Endothelial cell (in vitro differentiated cells): ENCODE measurements around the gene MAN1A1. TPM values are rescaled to one million over a fixed set of nuclear protein-coding genes. Genes with fewer than 3 reads are reported as not detected.

Experiments used
- DNase-seq: peaks from one replicate; pipeline ENCODE4 v3.0.0; 2021; ENCODE audit warnings: low spot score
- H3K27ac Mint-ChIP-seq: one replicate; pipeline ENCODE4 v1.8.0; 2021; ENCODE audit warnings: mixed read lengths, inconsistent platforms; ENCODE audit not compliant: unreplicated experiment
- H3K27me3 Mint-ChIP-seq: one replicate; pipeline ENCODE4 v1.8.0; 2021; ENCODE audit warnings: mild to moderate bottlenecking, moderate library complexity, mixed read lengths, inconsistent platforms; ENCODE audit not compliant: unreplicated experiment
- H3K36me3 Mint-ChIP-seq: one replicate; pipeline ENCODE4 v1.8.0; 2021; ENCODE audit warnings: mild to moderate bottlenecking, low read depth, mixed read lengths, inconsistent platforms; ENCODE audit not compliant: unreplicated experiment
- H3K4me1 Mint-ChIP-seq: one replicate; pipeline ENCODE4 v1.8.0; 2021; ENCODE audit warnings: mild to moderate bottlenecking, mixed read lengths, inconsistent platforms; ENCODE audit not compliant: unreplicated experiment
- H3K4me3 Mint-ChIP-seq: one replicate; pipeline ENCODE4 v1.8.0; 2021; ENCODE audit warnings: mild to moderate bottlenecking, mixed read lengths, inconsistent platforms; ENCODE audit not compliant: unreplicated experiment
- H3K9me3 Mint-ChIP-seq: one replicate; pipeline ENCODE4 v1.8.0; 2021; ENCODE audit warnings: mixed read lengths, inconsistent platforms; ENCODE audit not compliant: unreplicated experiment
- CTCF ChIP-seq: fragments of 200-600 bp; sonication (generic); IDR thresholded peaks from one replicate; pipeline ENCODE4 v1.5.0; 2021; ENCODE audit warnings: antibody characterized with exemption; ENCODE audit not compliant: unreplicated experiment
- total RNA-seq: library from RNA; stranded (reverse); fragmentation: NEBNext Ultra II Directional; extraction: Animal tissue kit (Norgen Biotek cat#: 25700); gene quantifications from one replicate; pipeline ENCODE4 v1.2.1, GENCODE V29; 2021; ENCODE audit not compliant: unreplicated experiment

Gene MAN1A1
- total RNA-seq, 1 donor from 2014 or later: 34.4 TPM

- Mint-ChIP-seq H3K36me3 (peaks cover 10% of the 10 kb centered on the region), H3K4me3 (no peak overlapping the region), H3K27ac (no peak overlapping the region), H3K4me1 (peaks cover 16% of the 10 kb centered on the region), H3K9me3 (no peaks in the 10 kb centered on the region), H3K27me3 (no peaks in the 10 kb centered on the region)
- no peak for DNase-seq
- no peak for TF ChIP-seq CTCF
Measured at GRCh38 chr6:119331663-119332286, 17.8 kb downstream of the MAN1A1 start.

GRCh38 chr6:119330520-119331113, 18.9 kb downstream of the MAN1A1 start:
- H3K27me3 Mint-ChIP-seq: no peaks in the 10 kb centered on the region
- no peak for DNase-seq
- peaks cover 15% of the 10 kb centered on the region for H3K4me1 Mint-ChIP-seq
- H3K9me3 Mint-ChIP-seq: no peaks in the 10 kb centered on the region
- no peak for TF ChIP-seq CTCF
- H3K27ac Mint-ChIP-seq: no peak overlapping the region
- H3K4me3 Mint-ChIP-seq: no peak overlapping the region
- peaks cover 16% of the 10 kb centered on the region for H3K36me3 Mint-ChIP-seq

DNA sequence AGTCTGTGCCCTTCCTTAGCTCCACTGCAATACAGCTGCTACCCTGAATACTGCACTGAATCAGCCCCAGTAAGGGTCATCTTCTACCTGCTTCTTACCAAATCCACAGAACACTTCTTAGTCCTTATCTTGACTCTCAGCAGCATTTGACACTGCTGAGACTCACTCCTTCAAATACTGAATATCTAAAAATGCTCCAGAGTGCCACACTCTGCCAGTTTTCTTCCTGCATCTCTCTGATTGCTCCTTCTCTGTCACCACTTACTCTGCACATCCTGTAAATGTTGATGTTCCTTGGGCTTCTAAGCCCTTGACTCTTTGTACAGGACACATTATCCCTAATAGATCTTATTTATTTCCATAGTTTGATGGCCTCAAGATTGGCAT, 19.8 kb downstream of the MAN1A1 start:
- no peak for TF ChIP-seq CTCF
- Mint-ChIP-seq H3K4me1 (peaks cover 6% of the 10 kb centered on the region), H3K9me3 (no peaks in the 10 kb centered on the region), H3K36me3 (peaks cover 16% of the 10 kb centered on the region), H3K27ac (no peak overlapping the region), H3K27me3 (peaks cover 2% of the 10 kb centered on the region), H3K4me3 (no peak overlapping the region)
- DNase-seq: no peak

DNA sequence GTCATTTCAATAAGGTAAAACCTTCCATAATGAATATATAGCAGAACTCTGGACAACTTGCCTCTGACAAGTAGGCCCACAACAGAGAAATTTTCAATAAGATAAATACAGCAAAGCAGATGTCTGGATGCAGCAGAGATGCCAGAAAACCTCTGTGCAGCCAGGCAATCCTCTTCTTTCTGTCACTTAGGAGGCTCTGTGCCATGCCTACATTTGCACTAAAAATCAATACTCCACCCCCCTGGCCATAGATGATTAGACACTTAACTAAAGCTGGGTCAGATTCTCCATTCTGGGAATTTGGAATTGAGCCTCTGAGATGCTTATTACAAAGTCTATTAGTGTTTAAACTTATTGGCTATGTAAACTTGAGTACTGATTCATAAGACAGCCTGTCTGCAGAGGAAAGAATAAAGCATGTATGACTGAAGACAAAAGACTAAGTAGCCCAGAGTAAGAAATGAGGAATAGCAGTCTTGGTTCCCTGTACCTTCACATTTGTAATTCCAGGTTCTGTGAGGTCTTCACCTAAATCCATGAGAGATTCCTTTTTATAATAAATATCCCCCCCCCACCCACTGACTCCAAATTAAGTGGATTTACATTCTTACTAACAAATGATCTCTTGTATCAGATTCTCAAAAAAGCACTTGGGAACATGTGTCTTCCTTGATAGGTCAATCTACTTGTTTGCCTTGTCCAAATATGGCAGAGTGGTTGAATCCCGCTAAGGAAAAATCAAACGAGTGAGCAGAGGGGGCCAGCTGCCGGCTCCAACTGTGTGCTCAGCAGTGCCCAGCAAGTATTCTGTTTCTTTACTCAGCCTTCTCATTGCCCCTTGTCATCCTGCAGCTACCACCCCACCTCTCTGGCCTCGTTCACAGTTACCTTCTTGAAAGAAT, 20.4 kb downstream of the MAN1A1 start:
- H3K27ac Mint-ChIP-seq: no peak overlapping the region
- H3K4me1 Mint-ChIP-seq: peaks cover 4% of the 10 kb centered on the region
- peaks cover 16% of the 10 kb centered on the region for H3K36me3 Mint-ChIP-seq

More for the DNA sequence above, 20.4 kb downstream of the MAN1A1 start:
- Mint-ChIP-seq H3K9me3 (no peaks in the 10 kb centered on the region), H3K27me3 (peaks cover 2% of the 10 kb centered on the region), H3K4me3 (no peak overlapping the region)
- DNase-seq: no peak
- no peak for TF ChIP-seq CTCF
